Measurements from ENCODE around the gene UBR7.

Gene UBR7

DNA sequence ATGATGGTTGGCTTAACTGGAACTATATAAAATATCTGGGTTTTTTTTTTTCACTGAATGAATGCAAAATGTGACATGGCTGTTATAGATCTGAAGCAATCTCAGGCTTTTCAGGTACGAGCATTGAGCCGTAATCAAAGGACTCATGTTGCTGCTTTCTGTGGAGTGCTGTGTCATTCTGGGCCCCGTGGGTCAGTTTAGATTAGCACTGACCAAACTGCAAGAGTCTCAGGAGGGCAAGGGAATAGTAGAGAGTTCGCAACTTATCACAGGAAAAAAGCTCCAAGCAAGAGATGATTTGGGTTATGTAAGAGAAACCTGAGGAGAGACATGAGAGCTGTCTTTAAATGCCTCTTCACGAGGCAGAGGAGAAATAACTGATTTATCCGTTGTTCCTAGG is 59.1 kb downstream of the UBR7 start:
- POLR2A ChIA-PET: no interaction called here
- DNase-seq (ENCODE audit: extremely low spot score): no peak
- TF ChIP-seq, protein P1, sequence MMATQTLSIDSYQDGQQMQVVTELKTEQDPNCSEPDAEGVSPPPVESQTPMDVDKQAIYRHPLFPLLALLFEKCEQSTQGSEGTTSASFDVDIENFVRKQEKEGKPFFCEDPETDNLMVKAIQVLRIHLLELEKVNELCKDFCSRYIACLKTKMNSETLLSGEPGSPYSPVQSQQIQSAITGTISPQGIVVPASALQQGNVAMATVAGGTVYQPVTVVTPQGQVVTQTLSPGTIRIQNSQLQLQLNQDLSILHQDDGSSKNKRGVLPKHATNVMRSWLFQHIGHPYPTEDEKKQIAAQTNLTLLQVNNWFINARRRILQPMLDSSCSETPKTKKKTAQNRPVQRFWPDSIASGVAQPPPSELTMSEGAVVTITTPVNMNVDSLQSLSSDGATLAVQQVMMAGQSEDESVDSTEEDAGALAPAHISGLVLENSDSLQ (IDR thresholded peaks at IDR 0.05): no peak
- TF ChIP-seq LEF1 (IDR thresholded peaks at IDR 0.05; ENCODE audit: borderline replicate concordance) (no peak), NFRKB (IDR thresholded peaks at IDR 0.05) (no peak), FOXA1 (IDR thresholded peaks at IDR 0.05) (no peak), TARDBP (IDR thresholded peaks at IDR 0.05) (no peak)
- CTCF ChIA-PET: no interaction called here

DNA sequence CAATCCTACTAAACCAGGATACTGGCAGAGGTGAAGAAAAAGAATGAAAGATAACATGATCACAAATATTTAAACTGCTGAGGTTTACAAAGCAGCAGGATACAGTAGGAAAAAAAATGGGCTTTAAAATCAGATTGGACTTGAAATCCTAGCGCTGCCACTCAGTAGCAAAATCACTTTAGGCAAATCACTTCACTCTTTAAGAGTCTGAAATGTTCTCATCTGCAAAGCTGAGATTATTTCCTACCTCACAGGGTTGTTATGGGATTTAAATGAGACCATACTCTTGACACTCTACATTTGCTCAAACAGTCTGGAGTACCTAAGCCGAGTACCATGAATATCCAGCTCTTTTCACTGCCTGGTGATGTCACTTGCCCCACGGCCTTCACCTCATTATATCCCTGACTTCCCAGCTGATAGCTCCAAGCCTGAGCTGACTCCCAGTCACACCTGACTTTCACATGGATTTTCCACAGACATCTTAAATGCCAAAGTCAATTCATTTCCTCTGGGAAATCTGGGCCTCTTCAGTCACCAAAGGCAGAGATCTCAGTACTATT is 60.2 kb downstream of the UBR7 start:
- ChIA-PET CTCF (interaction anchor here (0.7 kb wide), 1 partner anchor 52 kb away, joined by 4 read pairs; no protein-coding TSS in a partner anchor), POLR2A (interaction anchor here (0.6 kb wide), 1 partner anchor 172 kb away, joined by 3 read pairs; no protein-coding TSS in a partner anchor)
- TF ChIP-seq ELF4 (IDR thresholded peaks at IDR 0.05): no peak
- TF ChIP-seq ZNF384 (IDR thresholded peaks at IDR 0.05): no peak
- no peak for TF ChIP-seq HDGF (IDR thresholded peaks at IDR 0.05; ENCODE audit: borderline replicate concordance)
- TF ChIP-seq CTBP1 (IDR thresholded peaks at IDR 0.05; ENCODE audit: borderline replicate concordance): no peak

DNA sequence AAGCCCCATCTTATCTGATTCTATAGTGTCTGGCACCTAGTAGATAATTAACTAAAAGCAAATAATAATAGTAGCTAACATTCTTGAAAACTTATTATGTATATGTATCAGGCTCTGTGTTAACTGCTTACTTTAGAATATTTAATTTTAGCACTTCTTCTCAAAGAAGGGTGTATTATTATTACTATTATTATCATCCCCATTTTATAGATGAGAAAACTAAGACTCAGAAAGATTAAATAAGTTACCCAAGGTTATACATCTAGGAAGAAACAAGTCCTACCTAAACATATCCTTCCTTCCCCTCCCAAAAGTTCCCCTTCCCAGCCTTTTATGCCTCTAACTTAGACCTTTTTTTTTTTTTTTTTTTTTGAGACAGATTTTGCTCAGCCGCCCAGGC is 61.4 kb downstream of the UBR7 start:
- TF ChIP-seq TARDBP (IDR thresholded peaks at IDR 0.05) (no peak), NFRKB (IDR thresholded peaks at IDR 0.05) (no peak), CTBP1 (IDR thresholded peaks at IDR 0.05; ENCODE audit: borderline replicate concordance) (no peak), LEF1 (IDR thresholded peaks at IDR 0.05; ENCODE audit: borderline replicate concordance) (no peak), SUZ12 (IDR thresholded peaks at IDR 0.05) (no peak), FOXK2 (IDR thresholded peaks at IDR 0.05) (no peak), ELF4 (IDR thresholded peaks at IDR 0.05) (no peak), L3MBTL2 (conservative IDR thresholded peaks at IDR 0.05) (no peak), HDGF (IDR thresholded peaks at IDR 0.05; ENCODE audit: borderline replicate concordance) (no peak)
- TF ChIP-seq, protein P1 (IDR thresholded peaks at IDR 0.05): no peak
- ChIA-PET POLR2A (no interaction called here), CTCF (interaction anchor here (0.7 kb wide), 1 partner anchor 350 kb away, joined by 3 read pairs; no protein-coding TSS in a partner anchor)
- no peak for DNase-seq (ENCODE audit: extremely low spot score)

More for the DNA sequence above, 60.2 kb downstream of the UBR7 start:
- no peak for DNase-seq (ENCODE audit: extremely low spot score)

DNA sequence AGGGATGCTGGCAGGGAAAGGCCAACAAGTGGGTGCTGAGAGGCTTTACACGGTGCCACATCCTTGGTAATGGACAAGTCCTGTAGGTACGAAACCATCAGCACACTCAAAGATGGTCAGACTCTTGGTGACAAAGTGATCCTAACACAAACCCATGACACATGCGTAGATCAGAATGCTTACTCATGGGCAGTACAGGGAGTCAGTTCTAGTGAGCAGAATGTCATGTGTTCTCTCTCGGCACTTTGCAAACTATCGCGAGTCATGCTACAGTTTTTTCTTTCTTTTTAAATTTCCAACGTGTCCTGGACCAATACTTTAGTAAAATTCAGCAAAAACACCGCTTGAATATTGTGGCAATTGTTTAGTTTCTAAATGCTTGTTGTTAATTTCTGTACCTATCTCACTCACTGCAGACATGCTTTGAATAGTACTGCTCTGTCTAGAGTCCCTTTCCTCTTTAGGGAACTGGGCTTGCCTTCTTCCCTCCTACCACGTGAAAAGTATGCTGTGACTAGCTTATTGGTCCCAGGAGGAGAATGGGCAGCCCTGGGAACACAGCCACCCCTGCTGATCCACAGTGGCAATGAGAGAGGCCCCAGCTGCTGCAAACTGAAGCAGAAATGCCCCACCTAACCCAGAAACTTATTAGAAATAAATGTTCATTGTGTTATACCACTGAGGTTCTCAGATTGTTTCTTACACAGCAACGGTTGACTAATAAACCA is 62.4 kb downstream of the UBR7 start:
- ChIA-PET CTCF (no interaction called here), POLR2A (no interaction called here)
- no peak for TF ChIP-seq ARNT (IDR thresholded peaks at IDR 0.05)
- TF ChIP-seq CTBP1 (IDR thresholded peaks at IDR 0.05; ENCODE audit: borderline replicate concordance): no peak
- DNase-seq (ENCODE audit: extremely low spot score): no peak

DNA sequence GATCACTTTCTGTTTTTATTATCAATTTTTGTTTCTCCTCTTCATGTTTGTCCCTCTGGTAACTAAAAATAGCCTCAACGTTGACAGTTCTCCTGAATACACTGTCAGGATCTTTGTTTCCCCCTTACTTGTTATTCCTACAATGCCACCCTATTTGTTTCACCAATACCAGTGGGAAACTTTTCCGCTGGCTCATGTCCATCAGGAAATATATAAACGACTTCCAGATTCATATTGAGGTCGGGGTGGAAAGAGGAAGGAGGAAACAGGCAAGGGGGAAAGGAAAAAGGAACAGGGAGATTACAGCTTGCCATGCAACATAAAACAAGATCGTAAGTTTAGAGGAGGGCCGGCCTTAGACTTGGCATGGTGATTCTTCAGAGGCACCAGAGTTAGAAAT is 64.1 kb downstream of the UBR7 start:
- ChIA-PET CTCF (no interaction called here), POLR2A (no interaction called here)
- no peak for TF ChIP-seq CTBP1 (IDR thresholded peaks at IDR 0.05; ENCODE audit: borderline replicate concordance)
- no peak for TF ChIP-seq HDGF (IDR thresholded peaks at IDR 0.05; ENCODE audit: borderline replicate concordance)
- TF ChIP-seq FOXK2 (IDR thresholded peaks at IDR 0.05): no peak
- no peak for TF ChIP-seq L3MBTL2 (conservative IDR thresholded peaks at IDR 0.05)
- no peak for TF ChIP-seq ELF4 (IDR thresholded peaks at IDR 0.05)
- TF ChIP-seq TARDBP (IDR thresholded peaks at IDR 0.05): no peak

DNA sequence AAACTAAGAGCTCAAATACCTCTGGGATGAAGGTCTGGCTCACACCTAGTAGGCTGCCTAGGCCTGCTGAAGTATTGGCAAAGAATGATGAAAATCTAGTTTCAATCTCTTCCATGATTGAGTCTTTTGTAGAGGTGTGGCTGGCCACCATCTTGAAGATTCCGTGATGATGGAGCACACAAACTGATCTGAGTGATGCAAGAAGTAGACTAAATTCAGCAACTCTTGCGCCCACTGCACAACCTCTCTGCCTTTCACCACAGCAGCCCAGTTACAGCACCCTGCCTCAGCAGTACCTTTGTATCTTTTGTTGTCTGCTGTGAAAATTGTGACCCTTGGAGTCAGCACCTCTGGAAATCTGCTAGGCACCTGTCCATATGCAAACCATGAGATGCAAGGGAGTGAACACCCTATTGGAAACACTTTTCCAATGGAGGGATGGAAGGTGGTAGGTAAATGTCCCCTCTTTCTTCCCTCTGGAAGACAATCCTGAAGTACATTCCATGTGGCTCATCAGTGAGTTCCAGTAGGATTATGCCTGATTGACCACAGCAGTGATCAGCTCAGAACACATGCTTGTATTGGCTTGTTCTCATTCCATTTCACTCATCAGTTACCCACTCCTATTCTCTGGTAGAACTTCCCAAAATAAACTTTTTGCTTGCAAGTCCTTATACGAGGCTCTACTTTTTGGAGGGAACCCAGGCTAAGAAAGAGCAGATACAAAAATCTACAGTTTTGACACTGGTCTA is 67.2 kb downstream of the UBR7 start:
- DNase-seq (ENCODE audit: extremely low spot score): no peak
- no peak for TF ChIP-seq SUZ12 (IDR thresholded peaks at IDR 0.05)
- TF ChIP-seq, protein P1 (IDR thresholded peaks at IDR 0.05): no peak
- no peak for TF ChIP-seq ARNT (IDR thresholded peaks at IDR 0.05)
- no peak for TF ChIP-seq TARDBP (IDR thresholded peaks at IDR 0.05)
- TF ChIP-seq L3MBTL2 (conservative IDR thresholded peaks at IDR 0.05): no peak
- TF ChIP-seq CTBP1 (IDR thresholded peaks at IDR 0.05; ENCODE audit: borderline replicate concordance): no peak
- no peak for TF ChIP-seq FOXA1 (IDR thresholded peaks at IDR 0.05)
- TF ChIP-seq HDGF (IDR thresholded peaks at IDR 0.05; ENCODE audit: borderline replicate concordance): no peak
- no peak for TF ChIP-seq ZNF384 (IDR thresholded peaks at IDR 0.05)
- TF ChIP-seq FOXM1 (IDR thresholded peaks at IDR 0.05; ENCODE audit: borderline replicate concordance): no peak
- TF ChIP-seq SP1 (IDR thresholded peaks at IDR 0.05): no peak
- TF ChIP-seq NFRKB (IDR thresholded peaks at IDR 0.05): no peak
- TF ChIP-seq ELF4 (IDR thresholded peaks at IDR 0.05): no peak
- TF ChIP-seq BHLHE40 (IDR thresholded peaks at IDR 0.05; ENCODE audit: borderline replicate concordance): no peak
- no peak for TF ChIP-seq FOXK2 (IDR thresholded peaks at IDR 0.05)
- TF ChIP-seq LEF1 (IDR thresholded peaks at IDR 0.05; ENCODE audit: borderline replicate concordance): no peak
- CTCF ChIA-PET: no interaction called here
- POLR2A ChIA-PET: no interaction called here

More for the DNA sequence above, 64.1 kb downstream of the UBR7 start:
- DNase-seq (ENCODE audit: extremely low spot score): no peak

Measured in HEK293T (cell line).